Chondrocyte (in vitro differentiated cells): Measurements from ENCODE around the gene GLUD2. TPM values are rescaled to one million over a fixed set of nuclear protein-coding genes. Genes with fewer than 3 reads are reported as not detected.

ENCODE experiments used
- DNase-seq: peaks from one replicate; pipeline ENCODE4 v3.0.0; 2021; ENCODE audit warnings: mixed read lengths, low spot score
- H3K27ac Mint-ChIP-seq: one replicate; pipeline ENCODE4 v1.8.0; 2021; ENCODE audit warnings: mild to moderate bottlenecking, moderate library complexity, mixed read lengths; ENCODE audit not compliant: unreplicated experiment
- H3K27me3 Mint-ChIP-seq: 2 replicates; pipeline ENCODE4 v1.8.0; 2021; ENCODE audit warnings: low read depth, mixed read lengths
- H3K36me3 Mint-ChIP-seq: 2 replicates; pipeline ENCODE4 v1.8.0; 2021; ENCODE audit warnings: low read depth, mixed read lengths
- H3K4me1 Mint-ChIP-seq: 2 replicates; pipeline ENCODE4 v1.8.0; 2021; ENCODE audit warnings: low read depth, mild to moderate bottlenecking, mixed read lengths
- H3K4me3 Mint-ChIP-seq: one replicate; pipeline ENCODE4 v1.8.0; 2021; ENCODE audit warnings: mild to moderate bottlenecking, moderate library complexity, mixed read lengths; ENCODE audit not compliant: unreplicated experiment
- H3K9me3 Mint-ChIP-seq: 2 replicates; pipeline ENCODE4 v1.8.0; 2021; ENCODE audit warnings: low read depth, mixed read lengths
- total RNA-seq: library from RNA; stranded (reverse); gene quantifications from 3 replicates; pipeline ENCODE4 v1.2.1, GENCODE V29; 2021
- TF ChIP-seq, protein P1 (sequence below): fragments of 200-600 bp; sonication (generic); IDR thresholded peaks from 2 replicates; pipeline ENCODE4 v1.5.0; 2021; ENCODE audit warnings: antibody characterized with exemption, mild to moderate bottlenecking, moderate library complexity

GLUD2 gene
- total RNA-seq, 1 donor from 2014 or later, result 0.42 TPM

DNA sequence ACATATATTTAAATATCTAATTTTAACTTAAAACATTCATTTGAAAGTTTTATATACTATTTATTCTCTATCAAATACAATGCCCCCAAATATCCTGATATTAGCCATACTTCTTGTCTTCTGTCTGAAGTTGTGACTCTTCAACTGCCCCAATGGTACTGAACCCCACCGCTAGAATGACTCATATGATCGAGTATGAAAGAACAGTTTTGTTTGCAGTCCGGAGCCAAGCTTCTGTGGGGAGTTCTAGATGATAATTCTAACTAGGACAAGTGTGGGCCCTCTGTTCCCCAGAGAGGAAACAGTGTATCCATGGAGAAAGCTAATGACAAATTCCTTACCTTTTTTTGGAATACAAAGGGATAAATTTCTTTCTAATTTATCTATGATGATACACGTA, 37.2 kb upstream of the GLUD2 start:
- Mint-ChIP-seq H3K4me1 (no peaks in the 10 kb centered on the region), H3K27me3 (peaks cover 5% of the 10 kb centered on the region), H3K4me3 (no peak overlapping the region), H3K9me3 (peaks cover 16% of the 10 kb centered on the region), H3K36me3 (no peaks in the 10 kb centered on the region), H3K27ac (no peak overlapping the region)
- no peak for DNase-seq
- TF ChIP-seq, protein P1, sequence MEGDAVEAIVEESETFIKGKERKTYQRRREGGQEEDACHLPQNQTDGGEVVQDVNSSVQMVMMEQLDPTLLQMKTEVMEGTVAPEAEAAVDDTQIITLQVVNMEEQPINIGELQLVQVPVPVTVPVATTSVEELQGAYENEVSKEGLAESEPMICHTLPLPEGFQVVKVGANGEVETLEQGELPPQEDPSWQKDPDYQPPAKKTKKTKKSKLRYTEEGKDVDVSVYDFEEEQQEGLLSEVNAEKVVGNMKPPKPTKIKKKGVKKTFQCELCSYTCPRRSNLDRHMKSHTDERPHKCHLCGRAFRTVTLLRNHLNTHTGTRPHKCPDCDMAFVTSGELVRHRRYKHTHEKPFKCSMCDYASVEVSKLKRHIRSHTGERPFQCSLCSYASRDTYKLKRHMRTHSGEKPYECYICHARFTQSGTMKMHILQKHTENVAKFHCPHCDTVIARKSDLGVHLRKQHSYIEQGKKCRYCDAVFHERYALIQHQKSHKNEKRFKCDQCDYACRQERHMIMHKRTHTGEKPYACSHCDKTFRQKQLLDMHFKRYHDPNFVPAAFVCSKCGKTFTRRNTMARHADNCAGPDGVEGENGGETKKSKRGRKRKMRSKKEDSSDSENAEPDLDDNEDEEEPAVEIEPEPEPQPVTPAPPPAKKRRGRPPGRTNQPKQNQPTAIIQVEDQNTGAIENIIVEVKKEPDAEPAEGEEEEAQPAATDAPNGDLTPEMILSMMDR, result no peak

DNA sequence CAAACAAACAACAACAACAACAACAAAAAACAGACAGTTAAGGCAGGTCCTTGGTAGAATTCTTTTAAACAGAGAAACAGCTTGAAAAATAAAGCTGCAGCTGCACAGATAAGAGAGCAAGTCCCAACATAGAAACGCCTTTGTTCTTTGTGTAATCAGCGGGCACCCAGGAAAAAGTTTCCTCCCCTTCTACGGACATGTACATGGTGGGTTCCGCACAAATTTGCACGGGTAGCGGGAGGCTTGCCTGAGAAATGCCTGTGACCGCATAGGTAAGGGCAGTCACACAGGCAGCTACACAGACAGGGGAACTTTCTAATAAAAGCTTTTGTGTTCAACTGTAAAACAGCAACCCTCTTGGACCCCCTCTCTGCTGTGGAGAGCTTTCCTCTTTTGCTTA, 36.2 kb upstream of the GLUD2 start:
- H3K27me3 Mint-ChIP-seq, result peaks cover 5% of the 10 kb centered on the region

DNA sequence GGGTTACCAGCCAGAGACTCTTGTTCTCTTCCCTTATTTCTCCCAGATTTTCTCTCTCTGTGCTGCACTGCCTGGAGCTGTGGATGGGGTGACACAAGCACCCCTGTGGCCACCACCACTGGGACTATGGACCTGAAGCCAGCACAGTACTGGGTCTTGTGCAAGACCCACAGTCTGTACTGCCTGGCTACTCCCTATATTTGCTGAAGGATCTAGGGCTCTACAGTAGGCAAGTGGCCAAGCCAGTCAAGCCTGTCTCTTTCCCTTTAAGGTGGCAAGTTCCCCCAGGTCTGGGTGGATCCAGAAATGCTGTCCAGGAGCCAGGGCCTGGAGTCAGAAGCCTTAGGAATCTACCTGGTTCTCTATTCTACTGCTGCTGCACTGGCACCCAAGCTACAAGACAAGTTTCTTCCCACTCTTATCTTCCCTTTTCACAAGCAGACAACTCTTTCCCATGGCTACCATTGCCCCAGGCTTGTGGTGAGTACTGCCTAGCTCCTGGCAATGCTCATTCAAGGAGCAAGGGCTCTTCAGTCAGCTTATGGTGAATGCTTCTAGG, 33.4 kb upstream of the GLUD2 start:
- Mint-ChIP-seq H3K27ac (no peak overlapping the region), H3K36me3 (no peaks in the 10 kb centered on the region), H3K27me3 (peaks cover 5% of the 10 kb centered on the region), H3K9me3 (peaks cover 8% of the 10 kb centered on the region), H3K4me1 (no peaks in the 10 kb centered on the region), H3K4me3 (no peak overlapping the region)
- no peak for DNase-seq
- TF ChIP-seq, protein P1, result no peak

More for the DNA sequence above, 36.2 kb upstream of the GLUD2 start:
- no peak for DNase-seq
- Mint-ChIP-seq H3K9me3 (peaks cover 12% of the 10 kb centered on the region), H3K27ac (no peak overlapping the region), H3K4me1 (no peaks in the 10 kb centered on the region), H3K4me3 (no peak overlapping the region), H3K36me3 (no peaks in the 10 kb centered on the region)
- TF ChIP-seq, protein P1, result no peak

DNA sequence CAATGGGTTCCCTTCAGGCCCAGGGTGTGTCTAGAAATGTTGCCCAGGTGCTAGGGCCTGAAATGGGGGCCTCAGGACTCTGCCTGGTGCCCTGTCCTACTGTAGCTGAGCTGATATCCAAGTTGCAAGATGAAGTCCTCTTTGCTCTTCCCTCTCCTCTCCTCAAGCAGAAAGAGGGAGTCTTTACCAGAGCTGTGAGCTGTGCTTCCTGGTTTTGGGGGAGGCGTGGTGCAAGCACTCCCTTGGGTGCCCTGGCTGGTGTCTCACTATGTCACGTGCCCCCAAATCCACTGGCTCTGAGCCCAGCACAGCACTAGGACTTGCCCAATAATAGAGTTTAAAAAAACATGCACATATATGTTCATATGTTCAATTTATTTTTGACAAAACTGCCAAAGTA, 32.6 kb upstream of the GLUD2 start:
- TF ChIP-seq, protein P1, result no peak
- no peak for DNase-seq
- H3K36me3 Mint-ChIP-seq, result no peaks in the 10 kb centered on the region
- no peak overlapping the region for H3K27ac Mint-ChIP-seq
- H3K27me3 Mint-ChIP-seq, result peaks cover 5% of the 10 kb centered on the region
- H3K4me1 Mint-ChIP-seq, result no peaks in the 10 kb centered on the region
- no peak overlapping the region for H3K4me3 Mint-ChIP-seq
- peaks cover 8% of the 10 kb centered on the region for H3K9me3 Mint-ChIP-seq

DNA sequence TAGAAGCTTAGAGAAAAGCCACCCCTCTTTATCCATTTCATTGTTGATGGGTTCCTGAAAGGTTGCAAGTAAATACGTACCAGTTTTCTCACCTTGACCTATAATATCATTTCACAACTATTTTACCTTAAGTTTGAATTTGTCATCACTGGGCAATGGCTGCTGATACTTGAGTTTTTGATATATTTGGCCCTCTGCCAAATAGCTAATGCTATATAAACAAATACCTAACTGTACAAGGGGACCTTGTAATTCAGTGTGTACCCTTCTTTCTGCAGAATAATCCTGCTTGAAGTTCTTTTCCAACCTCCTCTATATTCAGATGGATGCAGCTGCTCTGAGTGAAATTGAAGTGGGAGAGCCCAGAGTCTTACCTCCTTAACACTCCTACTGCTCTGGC, 19.0 kb upstream of the GLUD2 start:
- no peak for DNase-seq
- Mint-ChIP-seq H3K4me3 (no peak overlapping the region), H3K27ac (no peak overlapping the region), H3K9me3 (peaks cover 5% of the 10 kb centered on the region), H3K27me3 (peaks cover 4% of the 10 kb centered on the region), H3K36me3 (no peaks in the 10 kb centered on the region), H3K4me1 (no peaks in the 10 kb centered on the region)
- TF ChIP-seq, protein P1, result no peak
